GM12874 (cell line): Measurements from ENCODE around the gene MFRP.

ENCODE experiments used
- CTCF ChIP-seq: IDR thresholded peaks from 2 replicates; pipeline ENCODE4 v1.5.1; 2011; ENCODE audit warnings: low read depth, mild to moderate bottlenecking, control low read depth, low read length, moderate library complexity; ENCODE audit not compliant: insufficient read depth

The MFRP gene

DNA sequence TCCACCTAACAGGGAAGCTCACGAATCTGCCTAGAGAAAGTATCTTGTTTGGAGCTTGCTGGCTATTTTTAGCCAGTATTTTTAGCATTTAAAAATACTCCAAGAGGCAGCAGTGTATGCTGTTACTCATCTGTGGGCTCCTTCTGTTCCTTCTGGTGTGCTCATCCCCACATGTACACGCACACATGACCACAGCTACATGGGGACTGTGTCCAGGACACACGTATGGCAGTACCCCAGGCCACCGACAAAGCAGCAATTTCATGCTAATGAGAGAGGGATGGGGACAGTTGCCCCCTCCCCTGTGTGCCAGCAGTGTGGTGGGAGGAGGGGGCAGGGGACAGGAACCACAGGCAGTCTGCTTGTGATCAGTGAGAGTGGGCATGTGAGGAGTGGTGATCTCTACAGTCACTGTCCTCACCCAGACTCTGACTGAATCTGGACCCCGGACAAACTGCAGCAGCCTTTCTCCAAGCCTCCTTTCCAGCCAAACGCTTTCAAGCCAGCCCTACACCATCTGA lies 18.6 kb upstream of the MFRP start:
- no peak for TF ChIP-seq CTCF

DNA sequence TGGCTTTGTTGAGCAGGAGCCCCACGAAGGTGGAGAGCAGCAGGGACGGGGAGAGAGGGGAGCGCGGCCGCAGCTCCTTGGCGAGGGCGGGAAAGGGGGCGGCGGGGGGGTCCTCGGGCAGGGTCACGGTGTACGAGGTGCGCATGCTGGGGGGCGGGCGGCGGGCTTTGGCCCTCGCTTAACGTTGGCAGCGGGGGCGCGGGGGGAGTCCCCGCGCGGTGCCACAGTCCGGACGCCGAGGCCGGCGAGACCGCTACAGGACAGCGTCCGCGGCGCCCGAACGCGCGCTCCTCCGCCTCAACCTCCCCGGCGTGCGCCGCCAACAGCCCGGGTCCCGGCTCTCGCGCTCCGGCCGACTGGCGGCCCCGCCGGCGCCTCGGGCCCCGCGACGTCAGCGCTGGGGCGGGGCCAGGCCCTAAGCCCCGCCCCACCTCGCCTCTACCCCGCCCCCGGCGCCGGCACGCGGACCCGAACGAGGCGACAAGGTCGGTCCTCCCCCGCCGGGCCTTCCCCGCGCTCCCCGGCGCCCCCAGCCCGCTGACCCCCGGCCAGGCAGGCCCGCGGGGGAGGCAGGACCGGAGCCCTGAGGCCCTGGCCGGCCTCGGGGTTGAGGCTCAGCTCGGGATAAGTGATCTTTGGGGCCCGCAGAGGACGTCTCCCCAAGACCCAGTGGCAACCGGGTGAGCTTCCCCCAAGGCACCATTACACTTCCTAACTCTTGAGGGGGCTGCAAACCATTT lies 17.5 kb upstream of the MFRP start:
- no peak for TF ChIP-seq CTCF

DNA sequence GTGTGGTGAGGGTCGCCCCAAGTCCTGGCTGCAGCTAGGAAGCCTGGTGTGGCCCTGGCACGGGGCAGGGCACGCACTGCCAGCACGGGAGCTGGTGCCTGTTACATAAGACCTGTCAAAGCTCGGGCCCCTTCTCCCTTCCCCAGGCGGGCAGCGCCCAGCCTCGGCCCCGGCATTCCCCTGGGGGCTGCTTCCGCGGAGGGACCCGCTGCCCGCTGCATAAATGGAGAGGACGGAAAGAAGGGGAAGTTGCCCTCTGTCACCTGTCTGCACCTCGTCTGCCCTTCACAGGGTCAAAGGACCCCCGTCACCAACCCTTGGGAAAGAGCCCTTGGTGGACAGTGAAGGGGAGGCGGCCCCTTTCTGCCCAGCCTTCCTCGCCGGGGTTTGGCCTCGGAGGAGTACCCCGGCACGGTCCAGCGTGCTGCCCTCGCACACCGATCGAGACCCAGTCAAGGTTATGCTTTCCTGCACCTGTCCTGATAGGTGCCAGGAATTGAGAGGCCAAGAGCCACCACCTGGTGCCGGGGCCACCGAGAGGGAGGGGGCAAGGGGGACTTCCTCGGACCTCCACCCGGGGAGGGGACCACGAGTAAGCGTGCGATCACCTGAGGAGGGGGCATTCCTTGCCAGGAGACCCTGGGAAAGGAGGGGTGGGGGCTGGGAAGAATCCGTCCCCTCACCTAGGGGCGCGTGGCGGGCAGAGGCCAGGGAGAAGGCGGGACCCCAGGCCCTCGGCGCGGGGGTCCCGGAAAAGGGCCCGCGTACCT lies 16.8 kb upstream of the MFRP start:
- no peak for TF ChIP-seq CTCF

DNA sequence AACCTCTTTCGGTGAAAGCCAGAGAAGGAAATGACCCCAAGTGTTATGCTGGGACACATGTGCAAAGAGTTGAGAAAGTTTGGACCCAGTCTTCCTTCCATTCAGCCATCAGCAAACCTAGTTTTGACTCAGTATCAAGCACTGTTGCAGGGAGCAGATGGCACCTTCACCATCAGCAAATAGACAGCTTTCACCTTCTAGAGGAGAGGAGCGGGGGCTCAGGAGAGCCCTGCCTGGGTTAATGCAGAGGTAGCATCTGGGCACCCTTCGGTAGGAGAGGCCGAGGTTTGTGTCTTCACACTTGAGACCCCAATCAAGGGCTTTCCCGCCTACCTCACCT lies 16.2 kb upstream of the MFRP start:
- no peak for TF ChIP-seq CTCF

- TF ChIP-seq CTCF, result no peak
Measured at GRCh38 chr11:119361941-119362725, 15.6 kb upstream of the MFRP start.

- TF ChIP-seq CTCF, result no peak
Measured at GRCh38 chr11:119361056-119361787, 14.7 kb upstream of the MFRP start.
